ENCODE measurements around the gene MALL. TPM values are rescaled to one million over a fixed set of nuclear protein-coding genes. Genes with fewer than 3 reads are reported as not detected.
"Not testable (repeated sequence)": the region's sequence is repeated elsewhere in the genome, so short reads cannot be mapped to it uniquely, and the experiment has no call there.

MALL gene
- total RNA-seq, 1 donor from 2014 or later = 0.49 TPM

DNA sequence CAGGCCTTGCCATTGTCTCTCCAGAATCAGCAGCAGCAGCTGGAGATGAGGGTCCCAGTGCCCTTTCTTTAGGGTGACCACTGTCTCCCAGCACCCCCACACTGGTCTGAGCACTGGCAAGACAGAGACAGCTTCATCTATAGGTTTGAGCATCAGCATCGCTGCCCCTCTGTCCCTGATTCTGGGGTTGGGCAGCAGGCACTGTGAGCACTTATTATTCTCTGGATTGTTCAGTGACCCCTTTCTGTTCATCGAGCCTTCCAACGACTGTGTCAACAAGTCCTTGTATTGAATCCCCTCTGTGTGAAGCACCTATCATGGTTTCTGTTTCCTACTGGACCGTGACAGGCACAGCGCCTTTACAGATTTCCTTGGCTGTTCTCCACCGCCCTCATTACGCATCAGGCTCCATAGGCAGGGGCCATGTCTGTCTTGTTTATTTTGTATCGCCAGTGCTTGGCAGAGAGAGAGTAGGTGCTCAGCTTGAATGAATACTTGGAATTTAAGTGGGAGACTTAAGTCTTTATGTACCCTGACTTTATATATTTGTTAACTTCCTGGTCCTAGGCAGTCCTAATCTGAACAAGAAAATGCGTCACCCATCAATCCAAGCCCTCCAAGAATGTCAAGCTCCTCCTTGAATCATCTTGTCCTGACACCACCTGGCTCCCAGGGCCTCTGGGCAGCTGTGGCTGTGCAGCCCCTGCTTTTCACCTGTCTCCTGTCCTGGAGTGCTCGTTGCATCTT, 11.4 kb downstream of the MALL start:
- no peak overlapping the region for H3K27ac Mint-ChIP-seq (ENCODE audit: unreplicated experiment)
- H3K27me3 Mint-ChIP-seq (ENCODE audit: unreplicated experiment) = peaks cover 2% of the 10 kb centered on the region
- no peak overlapping the region for H3K4me3 Mint-ChIP-seq (ENCODE audit: unreplicated experiment)
- DNase-seq = no peak
- TF ChIP-seq, protein P1, sequence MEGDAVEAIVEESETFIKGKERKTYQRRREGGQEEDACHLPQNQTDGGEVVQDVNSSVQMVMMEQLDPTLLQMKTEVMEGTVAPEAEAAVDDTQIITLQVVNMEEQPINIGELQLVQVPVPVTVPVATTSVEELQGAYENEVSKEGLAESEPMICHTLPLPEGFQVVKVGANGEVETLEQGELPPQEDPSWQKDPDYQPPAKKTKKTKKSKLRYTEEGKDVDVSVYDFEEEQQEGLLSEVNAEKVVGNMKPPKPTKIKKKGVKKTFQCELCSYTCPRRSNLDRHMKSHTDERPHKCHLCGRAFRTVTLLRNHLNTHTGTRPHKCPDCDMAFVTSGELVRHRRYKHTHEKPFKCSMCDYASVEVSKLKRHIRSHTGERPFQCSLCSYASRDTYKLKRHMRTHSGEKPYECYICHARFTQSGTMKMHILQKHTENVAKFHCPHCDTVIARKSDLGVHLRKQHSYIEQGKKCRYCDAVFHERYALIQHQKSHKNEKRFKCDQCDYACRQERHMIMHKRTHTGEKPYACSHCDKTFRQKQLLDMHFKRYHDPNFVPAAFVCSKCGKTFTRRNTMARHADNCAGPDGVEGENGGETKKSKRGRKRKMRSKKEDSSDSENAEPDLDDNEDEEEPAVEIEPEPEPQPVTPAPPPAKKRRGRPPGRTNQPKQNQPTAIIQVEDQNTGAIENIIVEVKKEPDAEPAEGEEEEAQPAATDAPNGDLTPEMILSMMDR (IDR thresholded peaks at IDR 0.05; ENCODE audit: partially characterized antibody, unreplicated experiment) = no peak
- H3K4me1 Mint-ChIP-seq (ENCODE audit: low read depth, unreplicated experiment) = no peaks in the 10 kb centered on the region
- peaks cover 2% of the 10 kb centered on the region for H3K9me3 Mint-ChIP-seq (ENCODE audit: unreplicated experiment)
- H3K36me3 Mint-ChIP-seq (ENCODE audit: unreplicated experiment) = no peaks in the 10 kb centered on the region

DNA sequence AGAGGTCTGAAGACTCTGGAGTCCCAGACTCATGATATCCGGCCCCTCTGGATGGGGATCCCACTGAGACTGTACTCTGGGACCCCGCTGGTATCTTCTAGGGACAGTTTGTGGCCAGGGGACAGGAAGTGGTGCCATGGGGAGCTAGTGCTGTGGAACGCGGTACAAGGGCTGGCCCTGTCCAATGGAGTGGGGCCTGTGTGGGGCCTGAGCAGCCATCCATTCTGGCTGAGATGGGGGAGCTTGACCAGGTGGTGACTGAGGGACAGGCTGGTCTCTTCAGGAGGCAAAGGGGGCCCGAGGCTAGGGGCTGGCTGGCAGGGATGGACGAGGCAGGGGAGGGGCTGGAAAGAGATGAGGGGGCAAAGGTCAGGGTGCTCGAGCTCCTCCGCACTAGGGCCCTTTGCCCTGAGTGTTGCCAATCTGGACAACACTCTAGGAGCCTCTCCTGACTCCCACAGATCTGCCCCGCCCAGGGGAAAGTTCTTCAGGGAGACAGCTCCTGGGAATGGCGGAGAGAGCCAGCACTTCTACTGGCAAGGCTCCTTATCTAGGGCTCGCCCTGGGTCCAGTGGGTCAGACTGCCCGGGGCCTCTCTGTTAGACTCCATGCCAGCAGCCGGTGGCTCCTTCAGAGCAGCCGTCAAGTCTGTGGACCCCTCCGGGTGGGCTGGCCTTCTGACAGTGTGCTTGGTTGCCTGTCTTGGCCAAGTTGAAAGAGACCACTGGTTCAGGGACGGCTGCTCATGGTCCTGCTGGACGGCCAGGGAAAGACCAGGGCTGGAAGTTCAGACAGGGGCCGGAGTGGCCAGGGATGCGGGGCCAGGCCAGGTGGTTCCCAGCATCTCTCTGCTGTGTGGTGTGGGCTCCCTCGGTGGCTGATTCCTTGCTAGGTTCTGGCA, 12.3 kb downstream of the MALL start:
- TF ChIP-seq, protein P1 (IDR thresholded peaks at IDR 0.05; ENCODE audit: partially characterized antibody, unreplicated experiment) = no peak
- H3K9me3 Mint-ChIP-seq (ENCODE audit: unreplicated experiment) = peaks cover 2% of the 10 kb centered on the region
- H3K27me3 Mint-ChIP-seq (ENCODE audit: unreplicated experiment) = peaks cover 2% of the 10 kb centered on the region
- no peaks in the 10 kb centered on the region for H3K36me3 Mint-ChIP-seq (ENCODE audit: unreplicated experiment)
- no peak overlapping the region for H3K27ac Mint-ChIP-seq (ENCODE audit: unreplicated experiment)
- no peak overlapping the region for H3K4me3 Mint-ChIP-seq (ENCODE audit: unreplicated experiment)
- no peaks in the 10 kb centered on the region for H3K4me1 Mint-ChIP-seq (ENCODE audit: low read depth, unreplicated experiment)
- DNase-seq = no peak

DNA sequence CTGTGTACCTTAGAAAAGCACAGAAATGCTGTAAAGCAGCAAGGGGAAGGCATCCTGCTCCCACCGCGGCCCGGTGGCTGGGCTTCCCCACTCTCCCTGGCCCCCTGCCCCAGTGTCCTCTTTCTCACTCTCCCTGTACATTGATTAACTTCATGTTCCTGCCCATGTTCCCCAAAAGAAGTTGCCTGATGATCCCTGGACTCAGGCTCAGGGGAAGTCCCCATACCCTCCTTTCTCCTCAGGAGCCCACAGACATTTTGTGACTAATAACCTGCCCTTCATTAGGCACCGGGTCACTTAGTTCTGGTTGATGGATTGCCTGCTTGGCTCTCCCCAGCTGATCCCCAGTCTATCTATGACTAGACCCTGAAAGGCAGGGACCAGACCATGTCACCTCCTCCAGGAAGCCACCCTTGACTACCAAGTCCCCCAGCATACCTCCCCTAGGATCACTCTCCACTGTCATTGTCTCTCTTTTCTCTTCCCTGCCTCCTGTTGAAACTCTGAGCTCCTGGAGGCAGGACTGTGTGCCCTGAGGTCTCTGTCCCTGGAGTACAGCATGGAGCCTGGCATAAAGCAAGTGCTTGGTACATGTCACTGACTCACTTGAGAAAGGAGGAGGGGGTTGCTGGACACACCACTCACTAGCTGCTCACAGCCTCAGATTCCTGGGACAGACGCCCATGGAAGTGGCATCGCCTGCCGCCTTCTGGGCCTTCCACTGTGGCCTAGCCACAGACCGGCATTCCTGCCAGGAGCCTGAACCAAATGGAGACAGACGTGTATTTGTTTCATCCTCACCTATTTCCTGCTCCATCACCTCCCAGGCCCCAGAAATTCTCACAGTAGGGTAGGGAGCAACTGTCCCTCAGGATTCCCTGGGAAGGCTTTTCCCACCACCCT, 13.5 kb downstream of the MALL start:
- no peaks in the 10 kb centered on the region for H3K4me1 Mint-ChIP-seq (ENCODE audit: low read depth, unreplicated experiment)
- no peak overlapping the region for H3K27ac Mint-ChIP-seq (ENCODE audit: unreplicated experiment)
- no peak for DNase-seq
- H3K9me3 Mint-ChIP-seq (ENCODE audit: unreplicated experiment) = peaks cover 2% of the 10 kb centered on the region
- H3K4me3 Mint-ChIP-seq (ENCODE audit: unreplicated experiment) = no peak overlapping the region
- no peaks in the 10 kb centered on the region for H3K36me3 Mint-ChIP-seq (ENCODE audit: unreplicated experiment)
- TF ChIP-seq, protein P1 (IDR thresholded peaks at IDR 0.05; ENCODE audit: partially characterized antibody, unreplicated experiment) = no peak
- H3K27me3 Mint-ChIP-seq (ENCODE audit: unreplicated experiment) = peaks cover 6% of the 10 kb centered on the region

DNA sequence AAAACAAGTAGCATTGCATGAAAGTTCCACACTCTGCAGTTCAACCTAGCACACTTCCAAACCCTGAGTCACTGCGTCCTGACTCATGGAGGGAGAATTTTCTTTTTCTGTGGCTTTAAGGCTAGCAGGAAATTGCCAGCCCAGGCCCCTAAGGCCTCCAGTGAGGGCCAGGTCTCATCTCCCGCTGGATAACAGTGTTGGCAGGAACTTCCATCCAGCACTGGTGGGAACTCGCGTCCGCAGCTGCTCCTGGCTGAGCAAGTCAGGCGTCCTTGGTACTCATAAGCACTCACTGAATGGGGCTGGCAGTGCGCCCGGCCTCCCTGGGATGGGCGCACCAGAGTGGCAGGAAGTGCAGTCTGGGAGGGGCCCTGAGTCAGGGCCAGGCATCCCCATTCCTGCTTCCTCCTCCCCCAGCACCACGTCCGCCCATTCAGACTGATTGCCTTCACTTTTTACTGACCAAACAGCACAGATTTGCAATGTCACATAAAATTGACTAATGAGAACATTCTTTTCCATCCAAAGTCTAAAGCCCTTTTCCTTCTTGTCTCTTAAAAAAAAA, 14.3 kb downstream of the MALL start:
- Mint-ChIP-seq H3K4me1 (ENCODE audit: low read depth, unreplicated experiment) (no peaks in the 10 kb centered on the region), H3K36me3 (ENCODE audit: unreplicated experiment) (no peaks in the 10 kb centered on the region), H3K4me3 (ENCODE audit: unreplicated experiment) (no peak overlapping the region), H3K27ac (ENCODE audit: unreplicated experiment) (no peak overlapping the region), H3K27me3 (ENCODE audit: unreplicated experiment) (peaks cover 6% of the 10 kb centered on the region), H3K9me3 (ENCODE audit: unreplicated experiment) (peaks cover 2% of the 10 kb centered on the region)
- DNase-seq = no peak
- TF ChIP-seq, protein P1 (IDR thresholded peaks at IDR 0.05; ENCODE audit: partially characterized antibody, unreplicated experiment) = no peak

DNA sequence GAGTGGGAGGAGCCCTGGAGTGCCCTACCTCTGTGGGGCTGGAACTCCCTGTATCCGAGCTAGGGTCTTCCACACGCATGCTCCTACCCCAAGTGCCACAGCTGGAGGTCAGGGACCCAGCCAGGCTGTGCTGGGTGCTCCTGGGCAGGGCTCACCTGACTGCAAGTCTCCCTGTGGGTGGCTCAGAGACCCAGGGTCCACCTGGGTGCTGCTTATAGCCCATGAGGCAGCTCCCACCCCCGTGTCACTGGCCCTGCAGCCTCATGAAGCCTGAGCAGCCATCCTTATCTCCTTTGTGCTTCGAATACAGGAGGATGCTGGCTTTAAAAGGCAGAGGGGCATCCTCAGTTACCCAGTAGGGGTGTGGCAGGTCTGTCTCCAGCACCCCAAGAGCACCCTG, 14.7 kb downstream of the MALL start:
- H3K27ac Mint-ChIP-seq (ENCODE audit: unreplicated experiment); H3K4me1 Mint-ChIP-seq (ENCODE audit: low read depth, unreplicated experiment); H3K36me3 Mint-ChIP-seq (ENCODE audit: unreplicated experiment); DNase-seq; H3K9me3 Mint-ChIP-seq (ENCODE audit: unreplicated experiment); H3K4me3 Mint-ChIP-seq (ENCODE audit: unreplicated experiment); H3K27me3 Mint-ChIP-seq (ENCODE audit: unreplicated experiment): not testable (repeated sequence)
